Activated naive CD8-positive, alpha-beta T cell treated with anti-CD3 and anti-CD28 coated beads, Interleukin-2, amount 10 ng/mL, durations not matched to agents 7 days and 5 days (primary cell): ENCODE measurements around the gene MRPS11. TPM values are rescaled to one million over a fixed set of nuclear protein-coding genes. Genes with fewer than 3 reads are reported as not detected.

Experiments used
- ATAC-seq: fragments of 150-1000 bp; cut with Tn5 transposase; one replicate; pipeline ENCODE4 v1.10.0; 2021; ENCODE audit warnings: low read depth, moderate library complexity
- POLR2A ChIA-PET: fragments of 350-600 bp; sonication (Branson Sonifier 250); formaldehyde crosslinking; loops from one replicate; lab custom pipeline; 2021; ENCODE audit warnings: antibody characterized with exemption; lab: Charles Lee
- DNase-seq: peaks from one replicate; pipeline ENCODE4 v3.0.0; 2021
- H3K27ac Mint-ChIP-seq: one replicate; pipeline ENCODE4 v1.8.0; 2022; ENCODE audit warnings: mild to moderate bottlenecking, mixed read lengths
- H3K27me3 Mint-ChIP-seq: one replicate; pipeline ENCODE4 v1.8.0; 2022; ENCODE audit warnings: mild to moderate bottlenecking, moderate library complexity, mixed read lengths
- H3K36me3 Mint-ChIP-seq: one replicate; pipeline ENCODE4 v1.8.0; 2021; ENCODE audit warnings: mild to moderate bottlenecking, mixed read lengths
- H3K4me1 Mint-ChIP-seq: one replicate; pipeline ENCODE4 v1.8.0; 2021; ENCODE audit warnings: mixed read lengths
- H3K4me3 Mint-ChIP-seq: one replicate; pipeline ENCODE4 v1.8.0; 2022; ENCODE audit warnings: mild to moderate bottlenecking, moderate library complexity, mixed read lengths
- H3K9me3 Mint-ChIP-seq: one replicate; pipeline ENCODE4 v1.8.0; 2021; ENCODE audit warnings: mixed read lengths
- total RNA-seq, 2 experiments: library from RNA; stranded (reverse); gene quantifications; one replicate each; pipeline ENCODE4 v1.2.3, GENCODE V29; 2021

MRPS11 gene
- total RNA-seq, 2 experiments from 2014 or later = 54.9 to 55.7 TPM

DNA sequence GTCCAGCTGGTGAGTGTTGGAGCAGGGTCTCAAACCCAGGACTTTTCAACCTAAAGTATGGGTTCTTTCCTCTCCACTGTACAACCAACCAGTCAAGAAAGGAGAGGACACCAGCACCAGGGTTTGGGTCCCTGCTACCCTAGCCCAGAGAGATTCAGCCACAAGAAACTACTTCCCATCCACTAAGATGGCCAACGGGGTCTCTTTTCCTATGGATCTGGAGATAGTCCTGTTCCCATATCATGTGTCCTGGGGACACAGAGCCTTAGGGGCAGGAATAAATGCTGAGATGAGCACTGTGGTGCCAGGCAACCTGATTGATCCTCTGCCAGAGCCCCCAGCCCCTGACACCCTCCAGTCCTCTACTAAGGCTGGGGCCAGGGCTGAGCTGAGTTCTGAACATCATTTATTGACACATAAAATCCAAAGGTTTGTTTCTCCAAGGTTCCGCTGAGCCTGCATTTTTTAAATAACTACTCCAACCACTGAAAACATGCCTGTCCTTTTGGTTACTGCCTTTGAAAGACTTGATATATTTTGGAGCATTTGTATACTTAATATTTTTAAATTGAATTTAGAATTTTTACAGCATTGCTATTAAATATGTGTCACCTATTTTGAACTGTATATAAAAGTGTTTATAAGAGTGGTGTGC, 26.3 kb upstream of the MRPS11 start:
- Mint-ChIP-seq H3K9me3 (peaks cover 4% of the 10 kb centered on the region), H3K27ac (no peak overlapping the region), H3K4me1 (no peaks in the 10 kb centered on the region), H3K27me3 (peaks cover 33% of the 10 kb centered on the region), H3K36me3 (no peaks in the 10 kb centered on the region), H3K4me3 (no peak overlapping the region)
- DNase-seq (no peak), ATAC-seq (no peak)
- POLR2A ChIA-PET = no interaction called here

- H3K4me1 Mint-ChIP-seq = peaks cover 3% of the 10 kb centered on the region
- POLR2A ChIA-PET = no interaction called here
- H3K36me3 Mint-ChIP-seq = no peaks in the 10 kb centered on the region
- H3K9me3 Mint-ChIP-seq = peaks cover 4% of the 10 kb centered on the region
- peaks cover 20% of the 10 kb centered on the region for H3K27me3 Mint-ChIP-seq
- H3K4me3 Mint-ChIP-seq = no peak overlapping the region
- ATAC-seq = no peak
- DNase-seq = no peak
- H3K27ac Mint-ChIP-seq = no peak overlapping the region
Measured at GRCh38 chr15:88447206-88447605, 20.3 kb upstream of the MRPS11 start.

DNA sequence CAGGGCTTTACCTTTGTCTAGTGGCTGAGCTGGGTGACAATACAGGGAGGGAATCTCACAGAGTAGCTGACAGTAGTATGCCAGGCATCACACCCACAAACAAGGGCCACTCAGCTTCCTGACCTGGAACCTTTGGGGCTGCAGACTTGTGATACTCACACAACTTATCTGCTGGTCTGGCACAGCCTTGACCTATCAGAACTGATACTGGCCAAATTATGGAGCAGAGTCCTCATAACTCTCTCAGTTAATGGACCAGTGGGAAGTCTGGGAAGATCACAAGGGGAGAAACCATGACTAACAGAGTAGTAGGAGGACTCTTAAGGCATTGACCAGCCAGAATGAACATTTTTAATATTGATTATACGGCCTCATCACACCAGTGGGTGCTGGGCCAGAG, 19.8 kb upstream of the MRPS11 start:
- ATAC-seq = no peak

GRCh38 chr15:88448991-88449461, 18.5 kb upstream of the MRPS11 start:
- Mint-ChIP-seq H3K27me3 (peaks cover 8% of the 10 kb centered on the region), H3K4me1 (peaks cover 3% of the 10 kb centered on the region), H3K36me3 (no peaks in the 10 kb centered on the region), H3K4me3 (no peak overlapping the region), H3K27ac (no peak overlapping the region), H3K9me3 (no peaks in the 10 kb centered on the region)
- POLR2A ChIA-PET = no interaction called here
- ATAC-seq (no peak), DNase-seq (no peak)

More for the DNA sequence above, 19.8 kb upstream of the MRPS11 start:
- Mint-ChIP-seq H3K4me3 (no peak overlapping the region), H3K27ac (no peak overlapping the region), H3K36me3 (no peaks in the 10 kb centered on the region), H3K4me1 (peaks cover 3% of the 10 kb centered on the region), H3K27me3 (peaks cover 18% of the 10 kb centered on the region), H3K9me3 (peaks cover 4% of the 10 kb centered on the region)
- no peak for DNase-seq
- POLR2A ChIA-PET = no interaction called here

GRCh38 chr15:88449581-88449980, 17.9 kb upstream of the MRPS11 start:
- DNase-seq (no peak), ATAC-seq (no peak)
- Mint-ChIP-seq H3K9me3 (no peaks in the 10 kb centered on the region), H3K4me1 (peaks cover 3% of the 10 kb centered on the region), H3K36me3 (no peaks in the 10 kb centered on the region), H3K27ac (no peak overlapping the region), H3K4me3 (no peak overlapping the region), H3K27me3 (peaks cover 4% of the 10 kb centered on the region)
- POLR2A ChIA-PET = interaction anchor here (0.6 kb wide), 1 partner anchor 18 kb away, joined by 3 read pairs; the partner anchor contains the start of genes MRPL46 and MRPS11

DNA sequence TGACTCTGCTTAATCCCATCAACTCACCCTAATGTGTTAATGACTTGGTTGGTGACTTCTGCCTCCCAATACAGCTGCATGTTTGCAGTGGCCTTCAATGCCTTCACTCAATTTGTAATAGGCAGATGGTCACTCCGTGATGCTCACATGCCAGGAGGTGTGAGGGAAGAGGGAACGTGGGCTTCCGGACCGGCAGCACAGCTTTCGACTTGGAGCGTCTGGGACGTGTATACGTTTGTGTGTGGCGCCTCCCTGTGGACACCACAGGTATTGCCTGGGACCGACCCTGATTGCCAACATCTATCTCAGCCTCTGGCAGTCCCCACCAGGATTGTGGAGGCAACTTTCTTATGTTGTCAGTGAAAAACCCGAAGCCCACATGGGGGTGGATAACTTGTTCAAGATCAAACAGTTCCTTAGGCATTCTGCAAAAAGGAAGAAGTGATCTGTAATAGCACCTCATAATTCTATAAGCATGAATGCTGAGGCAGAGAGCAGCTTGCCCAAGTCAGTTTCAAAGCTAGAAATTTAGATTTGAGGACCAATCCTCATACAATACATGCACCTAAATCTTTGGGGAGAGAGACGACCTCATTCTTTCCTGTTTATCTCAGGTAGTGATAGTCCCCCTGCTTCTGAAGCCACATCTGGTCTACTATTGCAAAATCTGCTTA, 17.2 kb upstream of the MRPS11 start:
- H3K27me3 Mint-ChIP-seq = peaks cover 2% of the 10 kb centered on the region
- H3K27ac Mint-ChIP-seq = no peak overlapping the region
- peaks cover 5% of the 10 kb centered on the region for H3K4me1 Mint-ChIP-seq
- DNase-seq (peak; percentile 79), ATAC-seq (peak; percentile 70)
- no peaks in the 10 kb centered on the region for H3K36me3 Mint-ChIP-seq
- POLR2A ChIA-PET = interaction anchor here (0.6 kb wide), 1 partner anchor 17 kb away, joined by 3 read pairs; the partner anchor contains the start of genes MRPL46 and MRPS11
- H3K9me3 Mint-ChIP-seq = no peaks in the 10 kb centered on the region
- no peak overlapping the region for H3K4me3 Mint-ChIP-seq

DNA sequence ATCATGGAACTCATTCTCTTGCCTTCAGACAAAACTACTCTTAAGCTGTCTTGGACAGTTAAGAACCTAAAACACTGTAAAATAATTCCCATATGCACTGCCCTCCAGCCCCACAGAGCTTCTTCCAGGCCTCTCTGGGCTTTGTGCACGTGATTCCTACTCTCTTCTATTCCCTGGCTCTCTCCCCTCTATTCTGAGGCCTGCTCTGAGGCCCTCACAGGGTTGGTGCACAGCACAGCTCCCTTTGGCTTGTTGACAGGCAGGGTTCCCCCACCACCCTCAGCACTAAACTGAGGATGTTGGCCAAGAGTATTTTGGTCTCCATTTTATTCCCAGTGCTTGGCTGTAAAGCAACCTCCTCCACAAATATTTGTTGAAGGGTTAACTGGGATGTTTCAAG, 13.9 kb upstream of the MRPS11 start:
- H3K4me1 Mint-ChIP-seq = peaks cover 5% of the 10 kb centered on the region
- no peaks in the 10 kb centered on the region for H3K27me3 Mint-ChIP-seq
- H3K27ac Mint-ChIP-seq = no peak overlapping the region
- POLR2A ChIA-PET = no interaction called here
- H3K4me3 Mint-ChIP-seq = no peak overlapping the region
- DNase-seq (no peak), ATAC-seq (no peak)
- H3K36me3 Mint-ChIP-seq = no peaks in the 10 kb centered on the region
- no peaks in the 10 kb centered on the region for H3K9me3 Mint-ChIP-seq

- Mint-ChIP-seq H3K4me3 (no peak overlapping the region), H3K36me3 (no peaks in the 10 kb centered on the region), H3K9me3 (no peaks in the 10 kb centered on the region), H3K27ac (no peak overlapping the region), H3K27me3 (no peaks in the 10 kb centered on the region), H3K4me1 (peaks cover 5% of the 10 kb centered on the region)
- ATAC-seq (no peak), DNase-seq (no peak)
- POLR2A ChIA-PET = no interaction called here
Measured at GRCh38 chr15:88454236-88454635, 13.3 kb upstream of the MRPS11 start.

GRCh38 chr15:88454867-88455810, 12.4 kb upstream of the MRPS11 start:
- H3K36me3 Mint-ChIP-seq = no peaks in the 10 kb centered on the region
- POLR2A ChIA-PET = interaction anchor here (1.5 kb wide), 1 partner anchor 12 kb away, joined by 6 read pairs; the partner anchor contains the start of genes MRPL46 and MRPS11
- no peaks in the 10 kb centered on the region for H3K27me3 Mint-ChIP-seq
- DNase-seq (peak; percentile 46), ATAC-seq (peak; percentile 76)
- no peak overlapping the region for H3K27ac Mint-ChIP-seq
- peaks cover 2% of the 10 kb centered on the region for H3K4me1 Mint-ChIP-seq
- H3K4me3 Mint-ChIP-seq = no peak overlapping the region
- no peaks in the 10 kb centered on the region for H3K9me3 Mint-ChIP-seq

GRCh38 chr15:88456733-88457132, 10.8 kb upstream of the MRPS11 start:
- no peak overlapping the region for H3K4me3 Mint-ChIP-seq
- POLR2A ChIA-PET = interaction anchor here (0.8 kb wide), 1 partner anchor 11 kb away, joined by 3 read pairs; the partner anchor contains the start of genes MRPL46 and MRPS11

DNA sequence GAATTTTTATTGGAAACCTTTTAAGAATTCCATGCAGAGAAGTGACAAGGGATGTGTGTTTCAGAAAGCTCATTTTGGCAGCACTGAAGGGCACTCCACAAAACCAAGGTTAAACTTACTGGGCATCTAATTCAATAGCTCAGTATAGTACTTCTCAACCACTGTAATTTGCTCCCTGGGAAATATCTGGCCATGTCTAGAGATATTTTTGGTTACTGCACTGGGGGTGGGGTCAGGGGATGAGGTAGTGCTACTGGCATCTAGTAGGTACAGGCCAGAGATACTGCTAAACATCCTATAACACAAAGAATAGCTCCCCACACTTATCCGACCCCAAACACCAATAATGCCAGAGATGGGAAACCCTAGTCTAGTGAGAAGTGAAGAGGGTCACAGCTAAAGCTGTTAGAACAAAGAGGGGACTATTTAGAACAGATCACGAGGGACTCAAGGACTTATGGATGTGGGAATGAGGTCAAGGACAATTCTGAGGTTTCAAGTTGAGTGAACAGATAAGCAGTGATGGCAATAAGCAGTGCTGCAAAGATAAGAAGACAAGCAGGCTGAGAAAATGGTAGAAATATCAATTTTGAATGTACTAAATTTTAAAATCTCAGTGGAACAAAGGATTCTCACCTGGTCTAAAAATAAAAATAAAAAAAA, 3.5 kb upstream of the MRPS11 start:
- ATAC-seq = no peak
- POLR2A ChIA-PET = no interaction called here
- no peak overlapping the region for H3K4me3 Mint-ChIP-seq
- no peak for DNase-seq
- peaks cover 21% of the 10 kb centered on the region for H3K4me1 Mint-ChIP-seq
- peaks cover 5% of the 10 kb centered on the region for H3K36me3 Mint-ChIP-seq
- H3K27ac Mint-ChIP-seq = no peak overlapping the region
- H3K9me3 Mint-ChIP-seq = no peaks in the 10 kb centered on the region
- no peaks in the 10 kb centered on the region for H3K27me3 Mint-ChIP-seq

More at GRCh38 chr15:88456733-88457132, 10.8 kb upstream of the MRPS11 start:
- Mint-ChIP-seq H3K9me3 (no peaks in the 10 kb centered on the region), H3K4me1 (peaks cover 2% of the 10 kb centered on the region), H3K27ac (no peak overlapping the region), H3K36me3 (no peaks in the 10 kb centered on the region), H3K27me3 (no peaks in the 10 kb centered on the region)
- ATAC-seq = no peak
- no peak for DNase-seq

DNA sequence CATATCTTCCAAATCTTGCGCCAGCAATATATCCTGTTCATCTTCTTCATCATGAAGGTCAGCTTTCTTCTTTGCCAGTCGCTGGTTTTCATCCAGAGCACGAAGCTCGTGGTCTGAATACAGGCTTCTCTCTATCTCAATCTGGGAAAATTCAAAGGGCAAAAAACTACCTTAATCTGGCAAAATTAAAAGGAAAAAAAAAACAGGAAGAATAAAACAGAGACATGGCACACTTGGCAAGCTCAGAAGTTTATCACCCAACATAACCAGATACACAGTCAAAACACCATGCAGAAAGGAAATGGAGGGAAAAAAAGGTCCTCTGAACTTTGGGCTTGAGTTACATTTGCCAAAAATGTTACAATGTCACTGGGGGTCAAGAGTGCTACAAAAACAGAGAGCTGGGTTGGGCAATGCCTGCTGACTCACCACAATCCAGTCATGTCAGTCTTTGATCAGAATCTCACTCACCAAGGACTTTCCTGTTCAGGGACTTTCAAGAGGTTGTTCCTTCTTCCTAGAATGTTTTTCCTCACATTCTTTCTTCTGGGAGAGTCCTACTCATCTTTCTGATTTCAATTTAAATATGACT, 1.8 kb upstream of the MRPS11 start:
- H3K9me3 Mint-ChIP-seq = no peaks in the 10 kb centered on the region
- ATAC-seq (no peak), DNase-seq (no peak)
- H3K4me3 Mint-ChIP-seq = peak overlapping the region; percentile 98
- H3K27me3 Mint-ChIP-seq = no peaks in the 10 kb centered on the region
- H3K27ac Mint-ChIP-seq = no peak overlapping the region
- H3K36me3 Mint-ChIP-seq = peaks cover 5% of the 10 kb centered on the region
- POLR2A ChIA-PET = interaction anchor here (1.0 kb wide), 1 partner anchor 549 kb away, joined by 5 read pairs; no protein-coding TSS in a partner anchor
- H3K4me1 Mint-ChIP-seq = peaks cover 21% of the 10 kb centered on the region
